ENCODE results near the gene NOD1. TPM values are rescaled to one million over a fixed set of nuclear protein-coding genes. Genes with fewer than 3 reads are reported as not detected.

The NOD1 gene
- total RNA-seq, 1 experiment from 2014 or later: 8.1 TPM

DNA sequence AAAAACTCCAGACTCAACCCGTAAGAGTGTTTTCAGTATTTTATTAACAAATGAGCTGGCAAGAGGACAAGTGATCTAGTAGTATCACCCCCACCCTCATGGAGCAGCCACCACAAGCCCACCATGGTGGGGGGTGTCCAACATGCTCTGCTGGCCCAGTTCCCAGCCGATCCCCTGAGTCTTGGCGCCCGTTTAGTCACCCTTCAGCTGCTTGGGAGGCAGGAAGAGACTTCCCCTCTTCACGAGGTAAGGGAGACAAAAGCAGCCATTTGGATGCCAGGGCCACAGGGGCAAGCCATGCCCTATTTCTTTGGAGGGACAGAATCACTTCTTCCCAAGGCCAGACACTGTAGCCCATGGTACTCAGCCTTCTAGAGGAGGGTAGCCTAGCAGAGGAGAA, 54.1 kb downstream of the NOD1 start:
- in situ Hi-C loops (cut with HindIII; ENCODE audit: low pct_unique_long_range_greater_than_20kb, low sequenced_read_pairs) (no loop called here), intact Hi-C loops (cut with micrococcal nuclease; ENCODE audit: unreplicated experiment) (no loop called here)
- Histone ChIP-seq H3K36me3 (ENCODE audit: control insufficient read depth, insufficient read depth, low read length) (no peaks in the 10 kb centered on the region), H3K4me1 (ENCODE audit: control insufficient read depth, insufficient read depth, low read length) (no peaks in the 10 kb centered on the region), H3K9me3 (ENCODE audit: control insufficient read depth, insufficient read depth, low read depth, low read length) (no peaks in the 10 kb centered on the region), H3K27ac (ENCODE audit: low read length) (no peak overlapping the region), H3K27me3 (ENCODE audit: control insufficient read depth, insufficient read depth, low read length) (no peaks in the 10 kb centered on the region), H3K4me3 (ENCODE audit: low read depth in 2 of 2, low read length in 2 of 2) (no peak overlapping the region)
- CTCF ChIA-PET: no interaction called here
- no peak for DNase-seq (ENCODE audit: low read depth, low spot score)
- POLR2A ChIA-PET: no interaction called here
- no TSS peak for BruUV-seq (replicated peaks)
- ATAC-seq: no peak
- TF ChIP-seq SIN3A (IDR thresholded peaks at IDR 0.05; ENCODE audit: borderline replicate concordance, insufficient read depth, low read depth, low read length) (no peak), TCF7L2 (IDR thresholded peaks at IDR 0.05; ENCODE audit: low read depth, low read length) (no peak), POLR2AphosphoS5 (IDR thresholded peaks at IDR 0.05; ENCODE audit: low read depth, low read length) (no peak)

- in situ Hi-C loops (cut with HindIII; ENCODE audit: low pct_unique_long_range_greater_than_20kb, low sequenced_read_pairs) (no loop called here), intact Hi-C loops (cut with micrococcal nuclease; ENCODE audit: unreplicated experiment) (no loop called here)
- no peak for ATAC-seq
- Histone ChIP-seq H3K36me3 (ENCODE audit: control insufficient read depth, insufficient read depth, low read length) (no peaks in the 10 kb centered on the region), H3K4me3 (ENCODE audit: low read depth in 2 of 2, low read length in 2 of 2) (no peak overlapping the region), H3K27ac (ENCODE audit: low read length) (no peak overlapping the region), H3K9me3 (ENCODE audit: control insufficient read depth, insufficient read depth, low read depth, low read length) (no peaks in the 10 kb centered on the region), H3K27me3 (ENCODE audit: control insufficient read depth, insufficient read depth, low read length) (no peaks in the 10 kb centered on the region), H3K4me1 (ENCODE audit: control insufficient read depth, insufficient read depth, low read length) (no peaks in the 10 kb centered on the region)
- CTCF ChIA-PET: no interaction called here
- TF ChIP-seq REST (IDR thresholded peaks at IDR 0.05; ENCODE audit: insufficient read depth in 1 of 2, low read depth in 2 of 2, low read length in 1 of 2) (no peak), POLR2AphosphoS5 (IDR thresholded peaks at IDR 0.05; ENCODE audit: low read depth, low read length) (no peak), SIN3A (IDR thresholded peaks at IDR 0.05; ENCODE audit: borderline replicate concordance, insufficient read depth, low read depth, low read length) (no peak), TCF7L2 (IDR thresholded peaks at IDR 0.05; ENCODE audit: low read depth, low read length) (no peak), CTCF (IDR thresholded peaks at IDR 0.05) (no peak)
- no TSS peak for BruUV-seq (replicated peaks)
- no peak for DNase-seq (ENCODE audit: low read depth, low spot score)
- POLR2A ChIA-PET: no interaction called here
These were observed 54.6 kb downstream of the NOD1 start for GRCh38 chr7:30423788-30424505.

- H3K36me3 ChIP-seq (ENCODE audit: control insufficient read depth, insufficient read depth, low read length): no peaks in the 10 kb centered on the region
- BruUV-seq (replicated peaks): no TSS peak
- ChIA-PET POLR2A (no interaction called here), CTCF (no interaction called here)
- no peak overlapping the region for H3K27ac ChIP-seq (ENCODE audit: low read length)
- H3K4me1 ChIP-seq (ENCODE audit: control insufficient read depth, insufficient read depth, low read length): no peaks in the 10 kb centered on the region
- in situ Hi-C loops (cut with HindIII; ENCODE audit: low pct_unique_long_range_greater_than_20kb, low sequenced_read_pairs) (no loop called here), intact Hi-C loops (cut with micrococcal nuclease; ENCODE audit: unreplicated experiment) (no loop called here)
- H3K27me3 ChIP-seq (ENCODE audit: control insufficient read depth, insufficient read depth, low read length): no peaks in the 10 kb centered on the region
- H3K9me3 ChIP-seq (ENCODE audit: control insufficient read depth, insufficient read depth, low read depth, low read length): no peaks in the 10 kb centered on the region
- TF ChIP-seq POLR2AphosphoS5 (IDR thresholded peaks at IDR 0.05; ENCODE audit: low read depth, low read length) (no peak), TCF7L2 (IDR thresholded peaks at IDR 0.05; ENCODE audit: low read depth, low read length) (no peak), REST (IDR thresholded peaks at IDR 0.05; ENCODE audit: insufficient read depth in 1 of 2, low read depth in 2 of 2, low read length in 1 of 2) (no peak), CTCF (IDR thresholded peaks at IDR 0.05) (no peak)
- DNase-seq (ENCODE audit: low read depth, low spot score) (no peak), ATAC-seq (no peak; the same call in 1 of the 2 replicates)
- no peak overlapping the region for H3K4me3 ChIP-seq (ENCODE audit: low read depth in 2 of 2, low read length in 2 of 2)
These were observed 55.7 kb downstream of the NOD1 start for GRCh38 chr7:30422922-30423321.
